ENCODE measurements around the gene BMPR1A. TPM values are rescaled to one million over a fixed set of nuclear protein-coding genes. Genes with fewer than 3 reads are reported as not detected.

Gene BMPR1A
- total RNA-seq, 1 experiment from 2014 or later, result 24.3 TPM

DNA sequence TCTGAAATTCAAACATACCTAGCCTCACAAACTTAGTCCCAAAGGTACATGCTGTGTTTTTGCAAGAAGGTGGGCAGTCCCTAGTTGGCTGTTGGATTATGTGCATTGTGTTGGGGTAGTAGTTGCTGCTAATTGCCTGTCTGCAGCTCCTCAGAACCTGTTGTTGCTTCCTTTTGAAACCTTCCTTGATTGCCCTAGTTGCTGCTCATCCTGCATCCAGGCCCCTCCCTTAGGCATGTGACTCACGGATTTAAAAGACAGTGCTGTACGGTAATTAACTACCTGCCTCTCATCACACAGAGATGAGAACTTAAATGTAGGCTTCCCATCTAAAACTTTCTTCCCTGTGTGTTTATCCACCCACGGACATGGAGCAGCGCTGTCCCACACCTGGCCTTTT, 67.7 kb downstream of the BMPR1A start:
- DNase-seq, result no peak
- intact Hi-C loops (cut with micrococcal nuclease; ENCODE audit: unreplicated experiment), result loop anchor here (10.0 kb wide), 1 partner anchor 109 kb away; no protein-coding TSS in a partner anchor
- no TSS peak for BruUV-seq (replicated peaks)

DNA sequence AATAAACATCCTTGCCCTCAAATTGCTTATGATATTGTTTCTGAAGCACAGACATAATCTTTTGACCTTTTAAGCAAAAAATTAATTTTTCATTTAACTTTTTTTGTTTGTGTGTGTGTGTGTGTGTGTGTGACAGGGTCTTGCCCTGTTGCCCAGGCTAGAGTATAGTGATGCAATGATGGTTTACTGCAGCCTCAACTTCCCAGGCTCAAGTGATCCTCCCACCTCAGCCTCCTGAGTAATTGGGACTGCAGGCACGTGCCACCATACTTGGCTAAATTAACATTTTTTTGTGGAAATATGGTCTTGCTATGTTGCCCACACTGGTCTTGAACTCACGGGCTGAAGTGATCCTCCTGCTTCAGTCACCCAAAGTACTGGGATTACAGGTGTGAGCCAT, 68.9 kb downstream of the BMPR1A start:
- H3K27me3 ChIP-seq (ENCODE audit: insufficient read depth, low read depth), result no peaks in the 10 kb centered on the region
- no peak overlapping the region for H3K4me3 ChIP-seq
- H3K9me2 ChIP-seq (ENCODE audit: insufficient read depth), result no peaks in the 10 kb centered on the region
- intact Hi-C loops (cut with micrococcal nuclease; ENCODE audit: unreplicated experiment), result loop anchor here (10.0 kb wide), 1 partner anchor 111 kb away; no protein-coding TSS in a partner anchor
- H3K27ac ChIP-seq, result no peak overlapping the region
- no peak for DNase-seq
- H3K79me2 ChIP-seq (ENCODE audit: low read depth), result peaks cover 24% of the 10 kb centered on the region
- no peak overlapping the region for H3K4me2 ChIP-seq
- TF ChIP-seq, protein P1, sequence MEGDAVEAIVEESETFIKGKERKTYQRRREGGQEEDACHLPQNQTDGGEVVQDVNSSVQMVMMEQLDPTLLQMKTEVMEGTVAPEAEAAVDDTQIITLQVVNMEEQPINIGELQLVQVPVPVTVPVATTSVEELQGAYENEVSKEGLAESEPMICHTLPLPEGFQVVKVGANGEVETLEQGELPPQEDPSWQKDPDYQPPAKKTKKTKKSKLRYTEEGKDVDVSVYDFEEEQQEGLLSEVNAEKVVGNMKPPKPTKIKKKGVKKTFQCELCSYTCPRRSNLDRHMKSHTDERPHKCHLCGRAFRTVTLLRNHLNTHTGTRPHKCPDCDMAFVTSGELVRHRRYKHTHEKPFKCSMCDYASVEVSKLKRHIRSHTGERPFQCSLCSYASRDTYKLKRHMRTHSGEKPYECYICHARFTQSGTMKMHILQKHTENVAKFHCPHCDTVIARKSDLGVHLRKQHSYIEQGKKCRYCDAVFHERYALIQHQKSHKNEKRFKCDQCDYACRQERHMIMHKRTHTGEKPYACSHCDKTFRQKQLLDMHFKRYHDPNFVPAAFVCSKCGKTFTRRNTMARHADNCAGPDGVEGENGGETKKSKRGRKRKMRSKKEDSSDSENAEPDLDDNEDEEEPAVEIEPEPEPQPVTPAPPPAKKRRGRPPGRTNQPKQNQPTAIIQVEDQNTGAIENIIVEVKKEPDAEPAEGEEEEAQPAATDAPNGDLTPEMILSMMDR (conservative IDR thresholded peaks at IDR 0.05), result no peak
- no peak for TF ChIP-seq EZH2 (IDR thresholded peaks at IDR 0.05; ENCODE audit: low read depth)
- no peak overlapping the region for H2AFZ ChIP-seq
- no peaks in the 10 kb centered on the region for H3K36me3 ChIP-seq (ENCODE audit: low read depth)
- peaks cover 13% of the 10 kb centered on the region for H3K4me1 ChIP-seq (replicated peaks; ENCODE audit: insufficient read depth)
- ChIA-PET POLR2A (ENCODE audit: unreplicated experiment) (no interaction called here), CTCF (no interaction called here)
- H4K20me1 ChIP-seq (ENCODE audit: insufficient read depth), result peaks cover 4% of the 10 kb centered on the region; the same call in 1 of the 2 replicates
- no TSS peak for BruUV-seq (replicated peaks)
- no peaks in the 10 kb centered on the region for H3K9me3 ChIP-seq (ENCODE audit: insufficient read depth, low read depth)
- H3F3A ChIP-seq (ENCODE audit: insufficient read depth, low read depth), result no peaks in the 10 kb centered on the region; the same call in 1 of the 2 replicates

More for the DNA sequence above, 67.7 kb downstream of the BMPR1A start:
- Histone ChIP-seq H3K4me3 (no peak overlapping the region), H3K4me1 (replicated peaks; ENCODE audit: insufficient read depth) (peaks cover 13% of the 10 kb centered on the region), H3F3A (ENCODE audit: insufficient read depth, low read depth) (no peaks in the 10 kb centered on the region; the same call in 1 of the 2 replicates), H2AFZ (no peak overlapping the region), H3K79me2 (ENCODE audit: low read depth) (peaks cover 12% of the 10 kb centered on the region), H3K36me3 (ENCODE audit: low read depth) (no peaks in the 10 kb centered on the region), H3K4me2 (no peak overlapping the region), H4K20me1 (ENCODE audit: insufficient read depth) (0 out of 2 replicates have a peak, but pooled peaks cover 4% of the 10 kb centered on the region), H3K9me2 (ENCODE audit: insufficient read depth) (no peaks in the 10 kb centered on the region), H3K27me3 (ENCODE audit: insufficient read depth, low read depth) (no peaks in the 10 kb centered on the region), H3K9me3 (ENCODE audit: insufficient read depth, low read depth) (no peaks in the 10 kb centered on the region), H3K27ac (no peak overlapping the region)
- ChIA-PET POLR2A (ENCODE audit: unreplicated experiment) (no interaction called here), CTCF (no interaction called here)
- no peak for TF ChIP-seq EZH2 (IDR thresholded peaks at IDR 0.05; ENCODE audit: low read depth)
- TF ChIP-seq, protein P1 (conservative IDR thresholded peaks at IDR 0.05), result no peak

DNA sequence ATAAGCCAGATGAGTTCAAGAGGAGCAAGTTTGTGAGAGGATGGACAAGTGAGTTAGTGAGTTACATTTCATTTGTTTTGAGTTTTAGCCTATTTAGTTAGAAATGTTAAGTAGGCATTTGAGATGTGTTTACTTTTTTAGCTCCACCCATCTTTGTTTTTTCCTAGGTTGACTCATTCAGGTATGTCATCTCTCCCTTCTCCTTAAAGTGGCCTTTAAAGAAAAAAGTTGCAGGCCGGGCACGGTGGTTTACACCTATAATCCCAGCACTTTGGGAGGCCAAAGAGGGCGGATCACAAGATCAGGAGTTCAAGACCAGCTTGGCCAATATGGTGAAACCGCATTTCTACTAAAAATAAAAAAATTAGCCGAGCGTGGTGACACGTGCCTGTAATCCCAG, 71.2 kb downstream of the BMPR1A start:
- peaks cover 4% of the 10 kb centered on the region; the same call in 1 of the 2 replicates for H4K20me1 ChIP-seq (ENCODE audit: insufficient read depth)
- H2AFZ ChIP-seq, result no peak overlapping the region
- no peak overlapping the region for H3K4me3 ChIP-seq
- H3K4me2 ChIP-seq, result peak overlapping the region; percentile 42
- peaks cover 13% of the 10 kb centered on the region for H3K4me1 ChIP-seq (replicated peaks; ENCODE audit: insufficient read depth)
- ChIA-PET CTCF (no interaction called here), POLR2A (ENCODE audit: unreplicated experiment) (interaction anchor here (0.7 kb wide), 2 partner anchors 104 to 348 kb away, joined by 4 to 8 read pairs; no protein-coding TSS in a partner anchor)
- H3K9me2 ChIP-seq (ENCODE audit: insufficient read depth), result no peaks in the 10 kb centered on the region
- H3K27ac ChIP-seq, result peak overlapping the region; percentile 43; the same call in 1 of the 2 replicates
- no peaks in the 10 kb centered on the region for H3K27me3 ChIP-seq (ENCODE audit: insufficient read depth, low read depth)
- TF ChIP-seq, protein P1 (conservative IDR thresholded peaks at IDR 0.05), result no peak
- no peak for TF ChIP-seq EZH2 (IDR thresholded peaks at IDR 0.05; ENCODE audit: low read depth)
- no peaks in the 10 kb centered on the region for H3K36me3 ChIP-seq (ENCODE audit: low read depth)
- H3K79me2 ChIP-seq (ENCODE audit: low read depth), result peaks cover 38% of the 10 kb centered on the region
- peak; percentile 7 to 41 for DNase-seq
- H3K9me3 ChIP-seq (ENCODE audit: insufficient read depth, low read depth), result no peaks in the 10 kb centered on the region
- no TSS peak for BruUV-seq (replicated peaks)
- intact Hi-C loops (cut with micrococcal nuclease; ENCODE audit: unreplicated experiment), result loop anchor here (10.0 kb wide), 1 partner anchor 113 kb away; no protein-coding TSS in a partner anchor
- no peaks in the 10 kb centered on the region; the same call in 1 of the 2 replicates for H3F3A ChIP-seq (ENCODE audit: insufficient read depth, low read depth)

All from PC-9 (cell line).